Right atrium auricular region (tissue), 2 donors: Measurements from ENCODE around the gene CDHR5. TPM values are rescaled to one million over a fixed set of nuclear protein-coding genes. Genes with fewer than 3 reads are reported as not detected.
A peak's percentile ranks its signal among the peaks of the same experiment; 100 is the strongest.

Experiments
- DNase-seq: peaks from one replicate; pipeline ENCODE4 v3.0.0-alpha.2; 2019; ENCODE audit warnings: low spot score
- H3K27ac ChIP-seq, 2 donors: fragments of 200-600 bp; sonication (generic); 1 replicate in 1 of 2; 2 replicates in 1 of 2; pipeline ENCODE4 v1.5.1; 2016 to 2019
- H3K27me3 ChIP-seq, 2 donors: fragments of 200-600 bp; sonication (generic); one replicate each; pipeline versions ENCODE4 v1.5.1 to v1.6.0; 2017 to 2019
- H3K36me3 ChIP-seq: fragments of 200-600 bp; sonication (generic); one replicate; pipeline ENCODE4 v1.5.1; 2016
- H3K4me1 ChIP-seq, 2 donors: fragments of 200-600 bp; sonication (generic); one replicate each; pipeline versions ENCODE4 v1.5.1 to v1.6.0; 2017 to 2019
- H3K4me3 ChIP-seq, 2 donors: fragments of 200-600 bp; sonication (generic); 1 replicate in 1 of 2; 2 replicates in 1 of 2; pipeline ENCODE4 v1.5.1; 2017 to 2019; ENCODE audit warnings: mild to moderate bottlenecking in 1 of 2, moderate library complexity in 1 of 2
- H3K9me3 ChIP-seq, 2 donors: fragments of 200-600 bp; sonication (generic); one replicate each; pipeline ENCODE4 v1.5.1; 2019
- CTCF ChIP-seq, 2 donors: fragments of 200-600 bp; sonication (generic); IDR thresholded peaks; one replicate each; pipeline ENCODE4 v1.5.1; 2019; ENCODE audit warnings: antibody characterized with exemption in 2 of 2
- total RNA-seq, 2 donors: library from RNA; depleted of rRNA; stranded (reverse); fragments of >200 nt; gene quantifications; one replicate each; pipeline ENCODE4 v1.1.0, GENCODE V29; 2016

Gene CDHR5
- total RNA-seq, 2 donors from 2014 or later, result not detected

GRCh38 chr11:614623-615503 is 9.9 kb downstream of the CDHR5 start:
- H3K9me3 ChIP-seq, result no peaks in the 10 kb centered on the region
- peaks cover 34% of the 10 kb centered on the region for H3K36me3 ChIP-seq
- no peak for TF ChIP-seq CTCF (IDR thresholded peaks at IDR 0.05)
- H3K27ac ChIP-seq, result peak overlapping the region; percentile 90 to 91
- DNase-seq, result no peak
- peaks cover 0 to 35% of the 10 kb centered on the region in 2 donors for H3K4me1 ChIP-seq
- peak overlapping the region; percentile 57 to 63 for H3K4me3 ChIP-seq
- H3K27me3 ChIP-seq, result no peaks in the 10 kb centered on the region

- H3K4me3 ChIP-seq, result peak overlapping the region in 1 of 2 donors; percentile 63
- peaks cover 0 to 35% of the 10 kb centered on the region in 2 donors for H3K4me1 ChIP-seq
- no peak for DNase-seq
- no peaks in the 10 kb centered on the region for H3K9me3 ChIP-seq
- no peak for TF ChIP-seq CTCF (IDR thresholded peaks at IDR 0.05)
- H3K27me3 ChIP-seq, result no peaks in the 10 kb centered on the region
- peak overlapping the region; percentile 90 to 91 for H3K27ac ChIP-seq
- peaks cover 41% of the 10 kb centered on the region for H3K36me3 ChIP-seq
Observed at GRCh38 chr11:614021-614622, 10.6 kb downstream of the CDHR5 start.

- peaks cover 48% of the 10 kb centered on the region for H3K36me3 ChIP-seq
- H3K27me3 ChIP-seq, result no peaks in the 10 kb centered on the region
- no peak for DNase-seq
- no peak for TF ChIP-seq CTCF (IDR thresholded peaks at IDR 0.05)
- H3K4me1 ChIP-seq, result peaks cover 0 to 35% of the 10 kb centered on the region in 2 donors
- H3K4me3 ChIP-seq, result no peak overlapping the region
- H3K9me3 ChIP-seq, result no peaks in the 10 kb centered on the region
- peak overlapping the region; percentile 90 to 91 for H3K27ac ChIP-seq
Observed at GRCh38 chr11:613369-613968, 11.3 kb downstream of the CDHR5 start.

- H3K27ac ChIP-seq, result peak overlapping the region; percentile 39 to 47
- peaks cover 53% of the 10 kb centered on the region for H3K36me3 ChIP-seq
- no peaks in the 10 kb centered on the region for H3K27me3 ChIP-seq
- DNase-seq, result no peak
- no peaks in the 10 kb centered on the region for H3K9me3 ChIP-seq
- no peak for TF ChIP-seq CTCF (IDR thresholded peaks at IDR 0.05)
- H3K4me3 ChIP-seq, result no peak overlapping the region
- peaks cover 0 to 35% of the 10 kb centered on the region in 2 donors for H3K4me1 ChIP-seq
Observed at GRCh38 chr11:612961-613300, 11.8 kb downstream of the CDHR5 start.

GRCh38 chr11:612201-612960 is 12.4 kb downstream of the CDHR5 start:
- Histone ChIP-seq H3K9me3 (no peaks in the 10 kb centered on the region), H3K4me1 (peaks cover 0 to 35% of the 10 kb centered on the region in 2 donors), H3K27me3 (no peaks in the 10 kb centered on the region), H3K4me3 (no peak overlapping the region), H3K27ac (no peak overlapping the region), H3K36me3 (peaks cover 59% of the 10 kb centered on the region)
- no peak for DNase-seq
- TF ChIP-seq CTCF (IDR thresholded peaks at IDR 0.05), result no peak
